Spinal cord (tissue), 10 donors: ENCODE data around the gene SYCP1. TPM values are rescaled to one million over a fixed set of nuclear protein-coding genes. Genes with fewer than 3 reads are reported as not detected.

Source experiments
- DNase-seq, 6 donors: peaks; one replicate each; pipeline versions ENCODE4 v3.0.0 to v3.0.0-alpha.2; 2013 to 2015; ENCODE audit warnings: low spot score in 6 of 6, low read depth in 4 of 6
- H3K27ac ChIP-seq: one replicate; pipeline ENCODE4 v1.5.1; 2013; ENCODE audit warnings: low read depth, low read length, control low read depth
- H3K27me3 ChIP-seq: one replicate; pipeline ENCODE4 v1.6.1; 2013; ENCODE audit warnings: low read length; ENCODE audit not compliant: control insufficient read depth, insufficient read depth
- H3K36me3 ChIP-seq: one replicate; pipeline ENCODE4 v1.6.1; 2013; ENCODE audit warnings: low read length; ENCODE audit not compliant: control insufficient read depth, insufficient read depth
- H3K4me1 ChIP-seq: one replicate; pipeline ENCODE4 v1.6.1; 2013; ENCODE audit warnings: low read length; ENCODE audit not compliant: control insufficient read depth, insufficient read depth
- H3K4me3 ChIP-seq: one replicate; pipeline ENCODE4 v1.5.1; 2013; ENCODE audit warnings: low read depth, low read length, control low read depth
- H3K9me3 ChIP-seq: one replicate; pipeline ENCODE4 v1.6.1; 2013; ENCODE audit warnings: low read length; ENCODE audit not compliant: control insufficient read depth, insufficient read depth
- WGBS: methylation state at CpG from one replicate; pipeline ENCODE4 v1.1.5; 2013; ENCODE audit warnings: missing lambda C conversion rate; ENCODE audit not compliant: insufficient coverage; 5-methylcytosine and 5-hydroxymethylcytosine counted together
- polyA plus RNA-seq, 2 donors: library from polyadenylated mRNA; unstranded; fragments of 120-200 nt; gene quantifications; one replicate each; pipeline ENCODE4 v1.2.1, GENCODE V29; 2013; ENCODE audit not compliant: insufficient read length in 2 of 2
- total RNA-seq, 2 donors: library from RNA; depleted of rRNA in 1 of 2; stranded (reverse); fragments of 120-200 nt in 1 of 2; fragments of >200 nt in 1 of 2; gene quantifications; one replicate each; pipeline versions ENCODE4 v1.2.3 to v1.2.4, GENCODE V29; 2013 to 2014
- donor health status: healthy.

SYCP1 gene
- total and polyA plus RNA-seq, 4 donors = 0.11 to 0.48 TPM; not detected in 2

DNA sequence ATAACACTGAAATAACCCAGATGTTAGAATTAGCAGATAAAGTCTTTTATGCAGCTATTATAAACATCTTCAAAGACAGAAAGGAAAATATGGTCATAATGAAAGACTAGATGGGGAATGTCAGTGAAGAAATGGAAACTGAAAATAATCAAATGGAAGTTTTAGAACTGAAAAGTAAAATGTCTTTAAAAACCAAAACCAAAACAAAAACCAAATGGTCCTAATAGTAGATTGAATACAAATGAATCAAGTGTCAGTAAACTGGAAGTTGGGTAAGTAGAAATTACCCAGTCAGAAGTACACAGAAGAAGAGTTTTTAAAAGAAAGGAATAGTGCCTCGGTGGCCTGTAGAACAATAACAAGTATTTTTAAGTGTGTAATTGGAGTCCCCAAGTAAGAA is 72.7 kb downstream of the SYCP1 start:
- Histone ChIP-seq H3K27ac (no peak overlapping the region), H3K9me3 (no peaks in the 10 kb centered on the region), H3K36me3 (no peaks in the 10 kb centered on the region), H3K4me1 (no peaks in the 10 kb centered on the region), H3K4me3 (no peak overlapping the region), H3K27me3 (no peaks in the 10 kb centered on the region)
- 100% methylated on average over 1 of the region's 1 CpG for WGBS
- DNase-seq = no peak

DNA sequence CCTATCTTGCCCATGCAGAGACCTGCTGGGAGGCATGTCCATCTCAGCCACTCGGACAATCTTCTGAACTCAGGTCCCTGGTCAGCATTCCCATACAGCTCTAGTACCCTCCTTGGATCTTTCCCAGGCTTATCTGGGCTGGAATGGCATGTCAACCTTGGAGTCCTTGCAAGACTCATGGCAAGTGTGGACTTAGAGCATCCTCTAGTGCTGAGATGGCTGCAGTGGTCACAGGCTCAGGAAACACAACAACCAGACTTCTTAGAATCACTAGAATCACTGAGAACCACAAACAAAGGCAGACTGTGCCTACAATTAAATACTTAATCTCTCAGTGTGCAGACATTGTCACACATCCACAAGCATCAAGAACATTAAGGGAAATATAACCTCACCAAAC is 101.9 kb downstream of the SYCP1 start:
- H3K36me3 ChIP-seq = no peaks in the 10 kb centered on the region
- peak in 2 of 6 donors; percentile 9 to 21 for DNase-seq
- H3K27ac ChIP-seq = no peak overlapping the region
- 100% methylated on average over 1 of the region's 1 CpG for WGBS
- no peaks in the 10 kb centered on the region for H3K9me3 ChIP-seq
- no peak overlapping the region for H3K4me3 ChIP-seq
- H3K4me1 ChIP-seq = no peaks in the 10 kb centered on the region
- H3K27me3 ChIP-seq = no peaks in the 10 kb centered on the region

DNA sequence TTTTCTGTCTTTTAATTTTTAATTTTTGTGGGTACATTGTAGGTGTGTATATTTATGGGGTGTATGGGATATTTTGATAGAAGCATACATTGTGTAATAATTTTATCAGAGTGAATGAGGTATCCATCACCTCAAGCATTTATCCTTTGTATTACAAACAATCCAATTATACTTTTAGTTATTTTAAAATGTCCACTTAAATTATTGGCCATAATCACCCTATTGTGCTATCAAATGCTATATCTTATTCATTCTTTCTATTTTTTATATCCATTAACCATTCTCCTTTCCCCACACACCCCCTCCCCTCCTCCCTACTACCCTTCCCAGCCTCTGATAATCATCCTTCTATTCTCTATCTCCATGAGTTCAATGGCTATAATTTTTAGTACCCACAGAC is 104.8 kb downstream of the SYCP1 start:
- H3K27me3 ChIP-seq = no peaks in the 10 kb centered on the region
- H3K36me3 ChIP-seq = no peaks in the 10 kb centered on the region
- H3K27ac ChIP-seq = no peak overlapping the region
- H3K4me1 ChIP-seq = no peaks in the 10 kb centered on the region
- DNase-seq = no peak
- no peak overlapping the region for H3K4me3 ChIP-seq
- H3K9me3 ChIP-seq = no peaks in the 10 kb centered on the region

GRCh38 chr1:114976891-114977290 is 122.2 kb downstream of the SYCP1 start:
- no peaks in the 10 kb centered on the region for H3K36me3 ChIP-seq
- no peak for DNase-seq
- no peak overlapping the region for H3K27ac ChIP-seq
- H3K9me3 ChIP-seq = no peaks in the 10 kb centered on the region
- no CpG with 5 or more reads among the region's 1 CpG for WGBS
- no peaks in the 10 kb centered on the region for H3K4me1 ChIP-seq
- no peak overlapping the region for H3K4me3 ChIP-seq
- no peaks in the 10 kb centered on the region for H3K27me3 ChIP-seq

DNA sequence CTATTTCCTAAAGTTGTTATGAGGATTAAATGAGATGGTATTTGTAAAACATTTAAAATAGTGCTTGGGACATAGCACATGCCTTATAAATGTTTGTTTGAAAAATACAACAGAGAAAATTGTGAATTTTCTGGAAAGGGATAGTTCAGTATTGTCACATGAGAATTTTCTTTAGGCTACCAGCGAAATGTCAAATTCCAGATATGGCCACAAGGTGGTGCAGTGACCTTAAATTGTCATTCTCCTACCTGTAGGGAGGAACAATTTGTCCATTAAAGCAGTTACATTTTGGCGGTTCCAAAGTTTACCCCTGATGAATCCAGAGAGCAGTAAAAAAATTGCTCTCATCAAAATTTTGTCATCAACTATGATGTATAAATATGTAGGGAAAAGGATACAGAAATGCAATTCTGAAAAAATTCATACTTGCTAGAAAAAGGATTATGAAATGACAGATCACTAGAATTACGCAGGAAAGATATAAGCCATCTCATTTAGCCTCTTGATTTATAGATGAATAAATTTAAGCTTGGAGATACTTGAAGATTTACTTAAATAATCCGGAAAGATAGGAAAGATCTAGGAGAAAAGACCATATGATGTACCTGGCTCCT is 124.7 kb downstream of the SYCP1 start:
- 0% methylated on average over 1 of the region's 4 CpGs for WGBS
- peak; percentile 13 to 88 (median 52) for DNase-seq

DNA sequence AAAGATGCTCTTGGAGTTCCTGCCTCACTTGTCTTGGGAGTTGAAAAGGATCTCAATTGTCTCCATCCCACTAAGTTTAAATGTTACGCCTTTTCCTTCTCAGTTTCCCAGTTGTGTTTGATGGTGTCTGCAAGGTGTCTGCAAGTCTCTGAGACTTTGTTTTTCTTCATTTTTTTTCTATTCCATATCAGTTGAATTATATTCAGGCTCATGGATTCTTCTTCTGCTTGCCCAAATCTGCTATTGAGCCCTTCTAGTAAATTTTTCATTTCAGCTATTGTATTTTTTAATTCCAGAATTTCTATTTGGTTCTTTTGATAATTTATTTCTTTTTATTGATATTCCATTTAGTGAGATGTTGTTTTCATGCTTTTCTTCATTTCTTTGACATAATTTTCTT is 127.6 kb downstream of the SYCP1 start:
- H3K36me3 ChIP-seq = no peaks in the 10 kb centered on the region
- DNase-seq = no peak
- H3K27me3 ChIP-seq = no peaks in the 10 kb centered on the region
- H3K27ac ChIP-seq = no peak overlapping the region
- H3K4me1 ChIP-seq = no peaks in the 10 kb centered on the region
- no peak overlapping the region for H3K4me3 ChIP-seq
- peaks cover 3% of the 10 kb centered on the region for H3K9me3 ChIP-seq
- no CpG with 5 or more reads among the region's 1 CpG for WGBS

More for the DNA sequence above, 124.7 kb downstream of the SYCP1 start:
- Histone ChIP-seq H3K27ac (no peak overlapping the region), H3K4me3 (no peak overlapping the region), H3K4me1 (no peaks in the 10 kb centered on the region), H3K36me3 (no peaks in the 10 kb centered on the region), H3K9me3 (no peaks in the 10 kb centered on the region), H3K27me3 (no peaks in the 10 kb centered on the region)

- Histone ChIP-seq H3K4me3 (no peak overlapping the region), H3K4me1 (no peaks in the 10 kb centered on the region), H3K36me3 (no peaks in the 10 kb centered on the region), H3K27me3 (no peaks in the 10 kb centered on the region), H3K27ac (no peak overlapping the region), H3K9me3 (peaks cover 3% of the 10 kb centered on the region)
- no peak for DNase-seq
Observed at GRCh38 chr1:114986286-114986685, 131.6 kb downstream of the SYCP1 start.

- Histone ChIP-seq H3K9me3 (peaks cover 3% of the 10 kb centered on the region), H3K27me3 (no peaks in the 10 kb centered on the region), H3K36me3 (no peaks in the 10 kb centered on the region), H3K4me3 (no peak overlapping the region), H3K4me1 (no peaks in the 10 kb centered on the region), H3K27ac (no peak overlapping the region)
- no peak for DNase-seq
- WGBS = no CpG with 5 or more reads among the region's 1 CpG
Observed at GRCh38 chr1:114988095-114988494, 133.4 kb downstream of the SYCP1 start.

GRCh38 chr1:114997510-114998289 is 143.0 kb downstream of the SYCP1 start:
- Histone ChIP-seq H3K27me3 (no peaks in the 10 kb centered on the region), H3K27ac (no peak overlapping the region), H3K9me3 (no peaks in the 10 kb centered on the region), H3K4me3 (no peak overlapping the region), H3K36me3 (no peaks in the 10 kb centered on the region), H3K4me1 (no peaks in the 10 kb centered on the region)
- DNase-seq = no peak

- no peak for DNase-seq
- no CpG with 5 or more reads among the region's 2 CpGs for WGBS
- Histone ChIP-seq H3K4me1 (no peaks in the 10 kb centered on the region), H3K27me3 (no peaks in the 10 kb centered on the region), H3K36me3 (no peaks in the 10 kb centered on the region), H3K27ac (no peak overlapping the region), H3K9me3 (no peaks in the 10 kb centered on the region), H3K4me3 (no peak overlapping the region)
Observed at GRCh38 chr1:115006191-115006590, 151.5 kb downstream of the SYCP1 start.
